ENCODE results near the gene TWIST2.

TWIST2 gene

GRCh38 chr2:238884812-238885408 lies 37.0 kb downstream of the TWIST2 start:
- TF ChIP-seq CTCF (IDR thresholded peaks at IDR 0.05; ENCODE audit: low read depth, low read length) = no peak

DNA sequence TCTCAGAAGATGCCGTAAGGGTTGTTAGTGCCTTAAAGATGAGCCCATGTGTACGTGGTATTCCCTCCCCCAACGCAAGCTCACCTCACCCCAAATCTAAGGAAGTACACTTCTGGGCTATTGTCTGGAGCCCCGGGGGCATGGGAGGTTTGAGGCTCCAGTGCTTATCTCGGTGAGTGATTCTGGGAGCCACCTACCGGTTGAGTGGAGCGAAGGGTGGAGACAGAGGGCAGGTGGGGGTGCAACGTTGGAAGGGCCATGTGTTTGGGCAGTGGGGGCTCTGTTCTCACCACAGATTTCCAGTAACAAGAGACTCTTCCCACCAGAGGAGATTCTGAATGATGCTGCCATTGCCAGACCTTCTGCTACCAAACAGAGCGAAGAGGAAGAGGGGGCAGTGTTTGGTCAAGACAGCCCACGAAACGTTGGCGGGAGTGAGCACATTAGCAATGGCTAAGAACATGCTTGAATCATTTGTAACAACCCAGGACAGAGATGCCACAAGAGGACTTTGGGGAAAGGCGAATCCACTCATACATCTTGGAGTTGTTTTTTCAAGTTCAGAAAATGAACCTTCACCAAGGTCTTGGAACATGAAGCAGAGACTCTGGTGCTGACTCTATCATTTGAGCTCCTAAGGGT lies 38.7 kb downstream of the TWIST2 start:
- H3K4me3 ChIP-seq (ENCODE audit: low read depth, low read length) = no peak overlapping the region
- no peak for TF ChIP-seq CTCF (IDR thresholded peaks at IDR 0.05; ENCODE audit: low read depth, low read length)
- in situ Hi-C loops (cut with HindIII; ENCODE audit: low sequenced_read_pairs) = no loop called here
- no peak for DNase-seq (ENCODE audit: low read depth, low spot score)

More at GRCh38 chr2:238884812-238885408, 37.0 kb downstream of the TWIST2 start:
- no peak overlapping the region for H3K4me3 ChIP-seq (ENCODE audit: low read depth, low read length)
- in situ Hi-C loops (cut with HindIII; ENCODE audit: low sequenced_read_pairs) = no loop called here
- no peak for DNase-seq (ENCODE audit: low read depth, low spot score)

DNA sequence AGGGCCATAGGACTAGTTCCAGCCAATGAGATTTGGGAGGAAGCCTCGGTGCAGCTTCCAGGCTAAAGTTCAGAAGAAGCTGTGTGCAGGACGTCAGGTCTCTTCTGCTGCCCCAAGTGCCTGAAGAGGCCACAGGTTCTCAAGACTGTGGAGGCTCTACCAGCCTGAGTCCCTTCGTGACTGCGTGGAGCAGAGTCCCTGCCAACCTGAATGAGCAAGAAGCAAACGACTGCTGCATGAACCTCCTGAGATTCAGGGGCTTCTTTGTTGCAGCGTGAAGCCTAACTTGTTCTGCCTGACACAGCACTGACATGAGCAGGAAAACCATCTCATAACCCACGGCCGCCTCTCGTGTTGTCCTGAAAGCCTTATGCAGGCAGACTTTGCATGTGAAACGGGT lies 39.7 kb downstream of the TWIST2 start:
- in situ Hi-C loops (cut with HindIII; ENCODE audit: low sequenced_read_pairs) = no loop called here
- no peak overlapping the region for H3K4me3 ChIP-seq (ENCODE audit: low read depth, low read length)
- DNase-seq (ENCODE audit: low read depth, low spot score) = no peak
- no peak for TF ChIP-seq CTCF (IDR thresholded peaks at IDR 0.05; ENCODE audit: low read depth, low read length)

- TF ChIP-seq CTCF (IDR thresholded peaks at IDR 0.05; ENCODE audit: low read depth, low read length) = no peak
- DNase-seq (ENCODE audit: low read depth, low spot score) = no peak
- H3K4me3 ChIP-seq (ENCODE audit: low read depth, low read length) = no peak overlapping the region
- in situ Hi-C loops (cut with HindIII; ENCODE audit: low sequenced_read_pairs) = no loop called here
Observed at GRCh38 chr2:238888781-238889180, 40.9 kb downstream of the TWIST2 start.

DNA sequence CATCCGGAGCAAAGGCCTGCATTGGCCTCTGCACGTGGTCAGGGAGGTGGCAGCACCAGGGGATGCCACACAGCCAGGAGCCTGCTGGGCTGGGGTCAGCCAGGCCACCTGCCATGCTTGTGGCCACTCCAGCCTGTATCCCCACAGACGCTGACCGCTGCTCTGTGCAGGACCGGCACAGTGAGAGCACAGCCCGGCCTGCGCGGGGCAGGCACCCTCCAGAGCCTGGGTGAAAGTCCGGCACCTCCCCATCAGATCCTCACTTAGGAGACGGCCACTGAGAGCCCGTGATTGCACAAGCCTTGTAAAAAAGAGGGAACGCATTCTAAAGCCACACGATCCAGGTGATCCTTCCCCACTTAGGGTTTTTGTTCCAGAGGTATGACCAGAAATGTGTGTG lies 42.2 kb downstream of the TWIST2 start:
- no peak for TF ChIP-seq CTCF (IDR thresholded peaks at IDR 0.05; ENCODE audit: low read depth, low read length)
- no peak for DNase-seq (ENCODE audit: low read depth, low spot score)

DNA sequence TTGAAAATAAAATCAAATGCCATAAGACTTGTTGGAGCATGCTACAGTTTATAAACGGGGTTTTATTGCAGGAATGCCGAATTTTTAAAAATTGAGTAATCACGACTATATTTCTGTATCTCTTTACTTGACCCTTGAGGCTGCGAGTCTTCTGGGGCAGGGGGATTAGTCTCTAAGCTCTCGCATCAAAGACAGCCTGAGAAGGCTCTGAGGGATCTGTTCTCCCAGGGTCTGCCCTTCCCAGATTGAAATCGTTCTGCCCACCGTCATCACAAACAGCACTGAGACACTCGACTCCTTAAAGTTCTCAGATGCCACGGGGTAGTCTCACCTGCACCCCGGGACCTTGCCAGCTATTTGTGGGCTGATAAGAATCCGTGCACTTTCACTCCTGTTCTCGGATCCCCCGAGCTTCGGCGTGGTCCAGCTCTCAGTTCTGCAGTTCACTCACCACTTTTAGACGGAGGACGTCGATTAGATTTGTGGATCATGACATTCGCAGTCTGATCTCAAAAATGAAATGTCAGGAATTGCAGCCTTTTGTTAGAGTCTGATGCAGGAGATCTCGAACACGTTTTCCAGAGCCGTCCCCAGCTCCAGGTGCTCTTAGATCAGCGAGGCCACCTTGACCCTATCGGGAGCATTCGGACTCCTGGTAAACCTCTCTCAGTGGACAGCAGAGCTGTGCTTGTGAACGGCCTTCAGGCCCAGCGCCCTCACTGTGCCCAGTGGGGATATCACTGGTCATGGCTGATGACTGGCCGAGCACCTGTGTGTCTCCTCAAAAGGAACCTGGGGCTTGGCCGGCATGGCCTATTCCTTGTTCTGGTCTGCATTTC lies 43.0 kb downstream of the TWIST2 start:
- in situ Hi-C loops (cut with HindIII; ENCODE audit: low sequenced_read_pairs) = no loop called here
- no peak for DNase-seq (ENCODE audit: low read depth, low spot score)
- no peak overlapping the region for H3K4me3 ChIP-seq (ENCODE audit: low read depth, low read length)
- TF ChIP-seq CTCF (IDR thresholded peaks at IDR 0.05; ENCODE audit: low read depth, low read length) = no peak

More for the DNA sequence above, 42.2 kb downstream of the TWIST2 start:
- in situ Hi-C loops (cut with HindIII; ENCODE audit: low sequenced_read_pairs) = no loop called here
- H3K4me3 ChIP-seq (ENCODE audit: low read depth, low read length) = no peak overlapping the region

Data from astrocyte of the spinal cord (primary cell).